Nephron progenitor cell (in vitro differentiated cells): ENCODE data around the gene VPS13C.

ENCODE experiments used
- DNase-seq: peaks from one replicate; pipeline ENCODE4 v3.0.0; 2021
- H3K27ac Mint-ChIP-seq: 2 replicates; pipeline ENCODE4 v1.8.0; 2021; ENCODE audit warnings: mild to moderate bottlenecking, moderate library complexity, mixed read lengths
- H3K27me3 Mint-ChIP-seq: 2 replicates; pipeline ENCODE4 v1.8.0; 2021; ENCODE audit warnings: mild to moderate bottlenecking, low read depth, mixed read lengths; ENCODE audit not compliant: poor library complexity
- H3K36me3 Mint-ChIP-seq: 2 replicates; pipeline ENCODE4 v1.8.0; 2021; ENCODE audit warnings: low read depth, mixed read lengths
- H3K4me1 Mint-ChIP-seq: 2 replicates; pipeline ENCODE4 v1.8.0; 2021; ENCODE audit warnings: mixed read lengths
- H3K4me3 Mint-ChIP-seq: 2 replicates; pipeline ENCODE4 v1.8.0; 2021; ENCODE audit warnings: mild to moderate bottlenecking, moderate library complexity, mixed read lengths
- H3K9me3 Mint-ChIP-seq: 2 replicates; pipeline ENCODE4 v1.8.0; 2021; ENCODE audit warnings: mild to moderate bottlenecking, moderate library complexity, mixed read lengths
- CTCF ChIP-seq: fragments of 200-600 bp; sonication (generic); IDR thresholded peaks from 2 replicates; pipeline ENCODE4 v1.5.0; 2021; ENCODE audit warnings: antibody characterized with exemption

The VPS13C gene

GRCh38 chr15:61994216-61994615 is 66.0 kb downstream of the VPS13C start:
- H3K4me1 Mint-ChIP-seq: no peaks in the 10 kb centered on the region
- TF ChIP-seq CTCF: no peak
- H3K27me3 Mint-ChIP-seq: peaks cover 2% of the 10 kb centered on the region
- DNase-seq: no peak
- peaks cover 7% of the 10 kb centered on the region for H3K9me3 Mint-ChIP-seq
- no peak overlapping the region for H3K27ac Mint-ChIP-seq
- peaks cover 26% of the 10 kb centered on the region for H3K36me3 Mint-ChIP-seq
- no peak overlapping the region for H3K4me3 Mint-ChIP-seq

GRCh38 chr15:61992518-61992917 is 67.7 kb downstream of the VPS13C start:
- no peaks in the 10 kb centered on the region for H3K4me1 Mint-ChIP-seq
- no peak for DNase-seq
- peaks cover 2% of the 10 kb centered on the region for H3K27me3 Mint-ChIP-seq
- H3K27ac Mint-ChIP-seq: no peak overlapping the region
- TF ChIP-seq CTCF: no peak
- H3K9me3 Mint-ChIP-seq: peaks cover 20% of the 10 kb centered on the region
- H3K36me3 Mint-ChIP-seq: peaks cover 43% of the 10 kb centered on the region
- no peak overlapping the region for H3K4me3 Mint-ChIP-seq

GRCh38 chr15:61989667-61990066 is 70.6 kb downstream of the VPS13C start:
- Mint-ChIP-seq H3K36me3 (peaks cover 48% of the 10 kb centered on the region), H3K9me3 (peaks cover 30% of the 10 kb centered on the region), H3K4me1 (no peaks in the 10 kb centered on the region), H3K27me3 (peaks cover 2% of the 10 kb centered on the region), H3K4me3 (no peak overlapping the region), H3K27ac (no peak overlapping the region)
- TF ChIP-seq CTCF: no peak
- DNase-seq: no peak

- Mint-ChIP-seq H3K4me3 (no peak overlapping the region), H3K27ac (no peak overlapping the region), H3K27me3 (peaks cover 2% of the 10 kb centered on the region), H3K9me3 (peaks cover 30% of the 10 kb centered on the region), H3K36me3 (peaks cover 60% of the 10 kb centered on the region), H3K4me1 (no peaks in the 10 kb centered on the region)
- no peak for TF ChIP-seq CTCF
- no peak for DNase-seq
Measured at GRCh38 chr15:61987824-61988223, 72.4 kb downstream of the VPS13C start.

- Mint-ChIP-seq H3K9me3 (peaks cover 16% of the 10 kb centered on the region), H3K4me1 (no peaks in the 10 kb centered on the region), H3K4me3 (no peak overlapping the region), H3K27ac (no peak overlapping the region), H3K36me3 (peaks cover 58% of the 10 kb centered on the region), H3K27me3 (no peaks in the 10 kb centered on the region)
- DNase-seq: no peak
- no peak for TF ChIP-seq CTCF
Measured at GRCh38 chr15:61983081-61983480, 77.2 kb downstream of the VPS13C start.

GRCh38 chr15:61978225-61978624 is 82.0 kb downstream of the VPS13C start:
- no peak overlapping the region for H3K4me3 Mint-ChIP-seq
- TF ChIP-seq CTCF: no peak
- no peaks in the 10 kb centered on the region for H3K27me3 Mint-ChIP-seq
- H3K4me1 Mint-ChIP-seq: peaks cover 12% of the 10 kb centered on the region
- no peak overlapping the region for H3K27ac Mint-ChIP-seq
- H3K36me3 Mint-ChIP-seq: peaks cover 32% of the 10 kb centered on the region
- DNase-seq: no peak
- no peaks in the 10 kb centered on the region for H3K9me3 Mint-ChIP-seq
